ENCODE results near the gene MTRF1.

- TF ChIP-seq POLR2A (conservative IDR thresholded peaks at IDR 0.05) (no peak), ZFPM2 (CRISPR knock-in tag; IDR thresholded peaks at IDR 0.05) (no peak), FOXA1 (IDR thresholded peaks at IDR 0.05; ENCODE audit: borderline replicate concordance) (no peak), HMG20B (CRISPR knock-in tag; IDR thresholded peaks at IDR 0.05) (no peak), CTCF (IDR thresholded peaks at IDR 0.05 in 2 of 3, conservative IDR thresholded peaks at IDR 0.05 in 1 of 3; ENCODE audit: insufficient read depth in 2 of 3, low read depth in 1 of 3, low read length in 3 of 3) (no peak), SREBF2 (CRISPR knock-in tag; IDR thresholded peaks at IDR 0.05) (no peak), HMGXB4 (CRISPR knock-in tag; IDR thresholded peaks at IDR 0.05) (no peak), USF1 (CRISPR knock-in tag; IDR thresholded peaks at IDR 0.05) (no peak), EGR1 (conservative IDR thresholded peaks at IDR 0.05) (no peak)
Measured at GRCh38 chr13:41224113-41225110, 39.0 kb downstream of the MTRF1 start.
